GM12864 (cell line): Measurements from ENCODE around the gene HSDL1.

Experiments used
- DNase-seq: peaks from one replicate; pipeline ENCODE4 v3.0.0-alpha.2; 2011; ENCODE audit warnings: low read depth
- H3K4me3 ChIP-seq: 2 replicates; pipeline ENCODE4 v1.5.1; 2011; ENCODE audit warnings: mild to moderate bottlenecking, low read depth, low read length, control low read depth
- TF ChIP-seq, protein P1 (sequence below): IDR thresholded peaks from 2 replicates; pipeline ENCODE4 v1.5.1; 2011; ENCODE audit warnings: low read depth, mild to moderate bottlenecking, moderate library complexity, low read length, control low read depth, inconsistent platforms; ENCODE audit errors: missing control alignments

The HSDL1 gene

DNA sequence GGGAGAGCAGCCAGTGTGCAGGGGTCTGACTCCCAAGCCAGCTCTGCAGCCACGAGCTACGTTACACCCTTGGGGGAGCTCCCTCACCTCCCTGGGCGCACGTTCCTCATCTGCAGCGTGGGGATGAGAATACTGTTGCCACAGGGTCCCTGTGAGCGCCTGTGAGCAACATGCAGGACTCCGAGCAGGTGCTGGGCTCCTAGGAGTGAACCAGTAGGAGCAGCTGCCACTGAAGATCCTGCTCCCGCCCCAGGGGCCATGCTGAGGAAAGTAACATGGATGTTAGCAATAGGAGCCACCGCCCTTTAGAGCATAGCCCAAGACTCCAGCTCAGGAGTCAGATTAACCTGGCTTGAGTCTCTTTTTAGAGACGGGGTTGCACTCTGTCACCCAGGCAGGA is 16.1 kb upstream of the HSDL1 start:
- TF ChIP-seq, protein P1, sequence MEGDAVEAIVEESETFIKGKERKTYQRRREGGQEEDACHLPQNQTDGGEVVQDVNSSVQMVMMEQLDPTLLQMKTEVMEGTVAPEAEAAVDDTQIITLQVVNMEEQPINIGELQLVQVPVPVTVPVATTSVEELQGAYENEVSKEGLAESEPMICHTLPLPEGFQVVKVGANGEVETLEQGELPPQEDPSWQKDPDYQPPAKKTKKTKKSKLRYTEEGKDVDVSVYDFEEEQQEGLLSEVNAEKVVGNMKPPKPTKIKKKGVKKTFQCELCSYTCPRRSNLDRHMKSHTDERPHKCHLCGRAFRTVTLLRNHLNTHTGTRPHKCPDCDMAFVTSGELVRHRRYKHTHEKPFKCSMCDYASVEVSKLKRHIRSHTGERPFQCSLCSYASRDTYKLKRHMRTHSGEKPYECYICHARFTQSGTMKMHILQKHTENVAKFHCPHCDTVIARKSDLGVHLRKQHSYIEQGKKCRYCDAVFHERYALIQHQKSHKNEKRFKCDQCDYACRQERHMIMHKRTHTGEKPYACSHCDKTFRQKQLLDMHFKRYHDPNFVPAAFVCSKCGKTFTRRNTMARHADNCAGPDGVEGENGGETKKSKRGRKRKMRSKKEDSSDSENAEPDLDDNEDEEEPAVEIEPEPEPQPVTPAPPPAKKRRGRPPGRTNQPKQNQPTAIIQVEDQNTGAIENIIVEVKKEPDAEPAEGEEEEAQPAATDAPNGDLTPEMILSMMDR, result no peak
- no peak overlapping the region for H3K4me3 ChIP-seq
- no peak for DNase-seq

DNA sequence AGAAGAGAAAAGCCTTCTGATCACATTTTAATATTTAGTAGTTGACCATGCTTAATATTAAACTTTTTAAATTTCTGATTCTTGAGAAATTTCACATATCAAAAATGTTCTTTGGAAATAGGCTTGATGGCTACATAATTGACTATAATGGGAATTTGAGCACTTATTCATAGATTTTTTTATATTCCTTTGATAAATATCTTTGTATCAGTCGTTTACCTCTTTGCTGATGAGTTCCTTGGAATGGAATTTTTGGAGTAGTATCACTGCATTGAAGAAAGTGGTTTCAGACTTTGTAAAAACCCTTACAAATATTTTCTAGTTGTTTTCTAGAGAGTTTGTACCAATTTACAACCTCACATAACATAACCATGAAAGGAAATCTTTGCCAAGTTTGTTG is 14.8 kb upstream of the HSDL1 start:
- DNase-seq, result no peak
- TF ChIP-seq, protein P1, result no peak
- no peak overlapping the region for H3K4me3 ChIP-seq

- no peak overlapping the region for H3K4me3 ChIP-seq
- no peak for DNase-seq
- TF ChIP-seq, protein P1, result no peak
These were observed 14.0 kb upstream of the HSDL1 start for GRCh38 chr16:84159007-84159406.

DNA sequence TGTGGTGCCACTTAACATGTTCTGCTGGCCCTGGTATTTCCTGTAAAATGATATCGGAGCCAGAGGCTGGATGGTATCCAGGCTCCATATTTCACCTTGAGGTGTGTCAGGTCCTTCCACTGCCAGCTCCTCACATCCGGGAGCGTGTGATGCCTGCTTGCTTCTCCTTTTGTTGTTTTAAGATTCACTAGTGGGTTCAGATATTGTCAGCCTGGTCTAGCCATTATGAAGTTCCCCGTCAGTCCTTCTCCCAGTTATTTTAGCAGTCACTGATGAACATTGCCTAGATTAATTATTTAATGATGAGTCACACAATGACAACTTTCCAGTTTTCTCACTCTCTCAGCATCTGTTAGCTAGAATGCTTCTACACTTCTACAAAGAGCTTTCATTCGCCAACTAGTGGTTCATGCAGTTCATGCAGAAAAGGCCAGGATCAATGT is 11.4 kb upstream of the HSDL1 start:
- DNase-seq, result no peak
- TF ChIP-seq, protein P1, result peak; percentile 22
- no peak overlapping the region for H3K4me3 ChIP-seq

- DNase-seq, result no peak
- TF ChIP-seq, protein P1, result no peak
- no peak overlapping the region for H3K4me3 ChIP-seq
These were observed 10.8 kb upstream of the HSDL1 start for GRCh38 chr16:84155771-84156170.

DNA sequence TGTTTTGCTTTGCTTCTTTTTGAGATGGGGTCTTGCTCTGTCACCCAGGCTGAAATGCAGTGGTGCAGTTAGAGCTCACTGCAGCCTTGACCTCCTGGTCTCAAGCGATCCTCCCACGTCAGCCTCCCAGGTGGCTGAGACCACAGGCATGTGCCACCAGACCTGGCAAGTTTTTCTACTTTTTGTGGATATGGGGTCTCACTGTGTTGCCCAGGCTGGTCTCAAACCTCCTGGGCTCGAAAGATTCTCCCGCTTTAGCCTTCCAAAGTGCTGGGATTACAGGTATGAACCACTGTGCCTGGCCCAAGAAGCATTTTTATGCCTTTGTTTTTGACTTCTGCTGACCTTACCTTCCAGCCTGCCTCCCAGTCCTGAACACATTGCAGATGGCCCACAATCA is 10.2 kb upstream of the HSDL1 start:
- H3K4me3 ChIP-seq, result no peak overlapping the region
- TF ChIP-seq, protein P1, result no peak
- no peak for DNase-seq

DNA sequence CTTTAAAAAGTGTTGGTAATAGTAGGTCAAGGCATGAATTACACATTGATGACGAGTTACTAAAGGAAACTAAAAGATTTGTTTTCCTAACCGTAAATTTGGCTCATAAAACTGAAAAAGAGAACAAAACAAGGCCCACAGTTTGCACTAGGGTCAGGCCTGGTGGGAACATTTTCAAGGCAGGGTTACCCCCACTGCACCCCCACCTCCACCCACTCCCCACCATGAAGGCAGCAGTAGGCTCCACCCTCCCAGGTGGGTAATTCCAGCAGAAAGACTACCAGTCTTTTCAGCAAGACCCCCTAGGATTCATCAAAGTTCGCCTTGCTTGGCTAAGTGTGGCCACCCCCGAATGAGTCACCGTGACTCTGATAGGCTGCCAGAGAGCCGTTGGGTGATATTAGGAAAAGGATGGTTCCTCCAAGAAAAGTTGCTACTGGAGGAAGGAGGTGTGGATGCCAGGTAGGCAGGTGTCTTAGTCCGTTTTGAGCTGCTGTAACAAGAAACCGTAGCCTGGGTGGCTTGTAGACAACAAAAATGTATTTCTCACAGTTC is 8.8 kb upstream of the HSDL1 start:
- DNase-seq, result no peak
- H3K4me3 ChIP-seq, result no peak overlapping the region
- TF ChIP-seq, protein P1, result no peak
